OCI-LY7 (cell line): Measurements from ENCODE around the gene SMTNL2. TPM values are rescaled to one million over a fixed set of nuclear protein-coding genes. Genes with fewer than 3 reads are reported as not detected.

ENCODE experiments used
- BruUV-seq: library from RNA; stranded (reverse); fragments of 400-500 nt; replicated peaks from 2 replicates; lab custom pipeline; 2021; lab: Mats Ljungman, UMichigan
- CTCF ChIA-PET: fragments of 300-600 bp; sonication (Branson Sonifier 250); formaldehyde crosslinking; loops from one replicate; lab custom pipeline; 2022; ENCODE audit warnings: antibody characterized with exemption; ENCODE audit not compliant: unreplicated experiment; lab: Charles Lee
- POLR2A ChIA-PET: fragments of 300-600 bp; sonication (Branson Sonifier 250); formaldehyde crosslinking; loops from one replicate; lab custom pipeline; 2022; ENCODE audit warnings: antibody characterized with exemption; lab: Charles Lee
- DNase-seq: peaks from one replicate; pipeline ENCODE4 v3.0.0-alpha.2; 2015; ENCODE audit warnings: low spot score
- H2AFZ ChIP-seq: fragments of 200-600 bp; sonication (generic), shearing (Covaris generic); 2 replicates; pipeline ENCODE4 v1.6.1; 2014; ENCODE audit warnings: mild to moderate bottlenecking, antibody characterized with exemption, low read length, moderate library complexity
- H3K27ac ChIP-seq: fragments of 200-600 bp; sonication (generic); 2 replicates; pipeline ENCODE4 v1.5.1; 2014; ENCODE audit warnings: mixed run types, low read depth, mild to moderate bottlenecking, moderate library complexity, low read length, inconsistent platforms; ENCODE audit not compliant: poor library complexity, severe bottlenecking
- H3K36me3 ChIP-seq: fragments of 200-600 bp; sonication (generic); 2 replicates; pipeline ENCODE4 v1.6.1; 2014; ENCODE audit warnings: mild to moderate bottlenecking, antibody characterized with exemption, low read length, moderate library complexity, mixed read lengths; ENCODE audit not compliant: insufficient read depth
- H3K4me1 ChIP-seq: fragments of 200-600 bp; sonication (generic); 2 replicates; pipeline ENCODE4 v1.5.1; 2014; ENCODE audit warnings: mild to moderate bottlenecking, low read length; ENCODE audit not compliant: insufficient read depth, poor library complexity, severe bottlenecking
- H3K4me2 ChIP-seq: fragments of 200-600 bp; sonication (generic); 2 replicates; pipeline ENCODE4 v1.6.1; 2014; ENCODE audit warnings: mild to moderate bottlenecking, low read length
- H3K4me3 ChIP-seq: fragments of 200-600 bp; sonication (generic); 2 replicates; pipeline ENCODE4 v1.5.1; 2014; ENCODE audit warnings: mild to moderate bottlenecking, low read depth, low read length; ENCODE audit not compliant: poor library complexity, severe bottlenecking
- H3K79me2 ChIP-seq: fragments of 200-600 bp; sonication (generic); 2 replicates; pipeline ENCODE4 v1.6.1; 2016; ENCODE audit warnings: low read depth, mild to moderate bottlenecking, low read length, moderate library complexity, mixed read lengths; ENCODE audit not compliant: insufficient read depth
- H3K9me2 ChIP-seq: fragments of 200-600 bp; sonication (generic); 2 replicates; pipeline ENCODE4 v1.6.1; 2016; ENCODE audit warnings: mild to moderate bottlenecking, low read length, mixed read lengths; ENCODE audit not compliant: insufficient read depth
- H3K9me3 ChIP-seq: fragments of 200-600 bp; sonication (generic); 2 replicates; pipeline ENCODE4 v1.6.1; 2014; ENCODE audit warnings: mild to moderate bottlenecking, mixed run types, low read length, mixed read lengths
- H4K20me1 ChIP-seq: fragments of 200-600 bp; sonication (generic); 2 replicates; pipeline ENCODE4 v1.6.1; 2014; ENCODE audit warnings: mild to moderate bottlenecking, antibody characterized with exemption, low read length, moderate library complexity, mixed read lengths; ENCODE audit not compliant: insufficient read depth
- CTCF ChIP-seq: fragments of 200-600 bp; sonication (generic); conservative IDR thresholded peaks from 2 replicates; pipeline ENCODE4 v1.5.1; 2014; ENCODE audit warnings: mild to moderate bottlenecking, antibody characterized with exemption, low read length, moderate library complexity, mixed read lengths
- EZH2phosphoT487 ChIP-seq: fragments of 200-600 bp; sonication (generic); IDR thresholded peaks from 2 replicates; pipeline ENCODE4 v1.6.1; 2018; ENCODE audit warnings: low read depth, borderline replicate concordance, mild to moderate bottlenecking, mixed run types, antibody characterized with exemption, low read length, moderate library complexity, mixed read lengths
- intact Hi-C: fragments of 100-400 bp; cut with micrococcal nuclease; formaldehyde crosslinking; loops from one replicate; pipeline ENCODE4 v1.10.0; 2022; ENCODE audit not compliant: unreplicated experiment
- total RNA-seq, 2 experiments: library from RNA; depleted of rRNA in 1 of 2; stranded (reverse); fragments of >200 nt in 1 of 2; shearing (Covaris generic) in 1 of 2; gene quantifications; 2 replicates each; pipeline ENCODE4 v1.2.3, GENCODE V29; 2014 to 2022

SMTNL2 gene
- total RNA-seq, 2 experiments from 2014 or later: not detected

GRCh38 chr17:4642286-4642685, 58.0 kb downstream of the SMTNL2 start:
- Histone ChIP-seq H3K27ac (no peak overlapping the region), H4K20me1 (no peaks in the 10 kb centered on the region), H3K36me3 (no peaks in the 10 kb centered on the region), H3K4me1 (peaks cover under 1% of the 10 kb centered on the region), H3K79me2 (no peaks in the 10 kb centered on the region), H3K4me3 (no peak overlapping the region), H3K9me2 (no peaks in the 10 kb centered on the region), H2AFZ (no peak overlapping the region), H3K4me2 (no peak overlapping the region), H3K9me3 (no peaks in the 10 kb centered on the region)
- no peak for TF ChIP-seq CTCF
- no peak for TF ChIP-seq EZH2phosphoT487
- intact Hi-C loops: no loop called here
- ChIA-PET CTCF (no interaction called here), POLR2A (no interaction called here)
- BruUV-seq: no TSS peak
- no peak for DNase-seq

DNA sequence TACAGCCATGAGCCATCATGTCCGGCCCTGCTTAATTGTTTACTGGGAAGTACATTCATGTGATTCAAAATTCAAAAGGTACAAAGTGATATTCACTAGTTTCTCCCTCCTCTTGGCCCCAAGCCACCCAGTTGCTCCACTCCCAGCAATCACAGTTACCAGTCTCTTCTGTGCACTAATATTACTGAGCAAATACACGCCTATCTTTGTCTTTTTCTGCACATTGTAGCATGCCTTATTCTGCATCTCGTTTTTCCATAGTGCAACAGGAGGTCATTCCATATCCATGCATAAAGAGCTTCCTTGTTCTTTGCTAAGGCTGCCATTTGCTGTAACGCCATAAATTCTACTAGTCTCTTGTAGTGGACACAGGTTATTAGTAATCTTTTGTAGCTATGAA, 59.3 kb downstream of the SMTNL2 start:
- no peaks in the 10 kb centered on the region for H3K79me2 ChIP-seq
- no peak for TF ChIP-seq EZH2phosphoT487
- TF ChIP-seq CTCF: no peak
- H3K4me3 ChIP-seq: no peak overlapping the region
- intact Hi-C loops: no loop called here
- no peak overlapping the region for H2AFZ ChIP-seq
- no peaks in the 10 kb centered on the region for H3K9me3 ChIP-seq
- no peaks in the 10 kb centered on the region for H3K9me2 ChIP-seq
- no peaks in the 10 kb centered on the region for H3K36me3 ChIP-seq
- H4K20me1 ChIP-seq: no peaks in the 10 kb centered on the region
- H3K4me2 ChIP-seq: no peak overlapping the region
- no peaks in the 10 kb centered on the region for H3K4me1 ChIP-seq
- DNase-seq: no peak
- BruUV-seq: no TSS peak
- H3K27ac ChIP-seq: no peak overlapping the region
- POLR2A ChIA-PET: no interaction called here
- CTCF ChIA-PET: no interaction called here

GRCh38 chr17:4645642-4646041, 61.3 kb downstream of the SMTNL2 start:
- no peak for TF ChIP-seq EZH2phosphoT487
- no peak for TF ChIP-seq CTCF
- no peak for DNase-seq
- no TSS peak for BruUV-seq
- Histone ChIP-seq H3K27ac (no peak overlapping the region), H3K36me3 (no peaks in the 10 kb centered on the region), H2AFZ (peak overlapping the region; percentile 52; the same call in 1 of the 2 replicates), H4K20me1 (no peaks in the 10 kb centered on the region), H3K9me3 (no peaks in the 10 kb centered on the region), H3K79me2 (no peaks in the 10 kb centered on the region), H3K4me3 (no peak overlapping the region), H3K4me2 (no peak overlapping the region), H3K9me2 (no peaks in the 10 kb centered on the region), H3K4me1 (no peaks in the 10 kb centered on the region)
- intact Hi-C loops: no loop called here
- ChIA-PET POLR2A (interaction anchor here (0.6 to 0.7 kb wide), 2 partner anchors 23 to 169 kb away, joined by 3 to 5 read pairs; no protein-coding TSS in a partner anchor), CTCF (no interaction called here)
